Activated CD4-positive, alpha-beta T cell treated with anti-CD3 and anti-CD28 coated beads for 4 hours (primary cell): Measurements from ENCODE around the gene DHX9.

Experiments
- DNase-seq, 2 donors: peaks; one replicate each; pipeline ENCODE4 v3.0.0-alpha.2; 2020

Gene DHX9

GRCh38 chr1:182839209-182840066 is at the start of gene DHX9:
Gene DHX9, plus strand, starts transcription at chr1:182839347. Its CDS starts 3,220 bp downstream, at chr1:182842567.
- DNase-seq: peak; percentile 92 to 96

GRCh38 chr1:182791281-182792179 is 47.6 kb upstream of the DHX9 start:
- DNase-seq: no peak

GRCh38 chr1:182794091-182794490 is 45.1 kb upstream of the DHX9 start:
- DNase-seq: no peak

GRCh38 chr1:182794676-182795201 is 44.4 kb upstream of the DHX9 start:
- DNase-seq: no peak

DNA sequence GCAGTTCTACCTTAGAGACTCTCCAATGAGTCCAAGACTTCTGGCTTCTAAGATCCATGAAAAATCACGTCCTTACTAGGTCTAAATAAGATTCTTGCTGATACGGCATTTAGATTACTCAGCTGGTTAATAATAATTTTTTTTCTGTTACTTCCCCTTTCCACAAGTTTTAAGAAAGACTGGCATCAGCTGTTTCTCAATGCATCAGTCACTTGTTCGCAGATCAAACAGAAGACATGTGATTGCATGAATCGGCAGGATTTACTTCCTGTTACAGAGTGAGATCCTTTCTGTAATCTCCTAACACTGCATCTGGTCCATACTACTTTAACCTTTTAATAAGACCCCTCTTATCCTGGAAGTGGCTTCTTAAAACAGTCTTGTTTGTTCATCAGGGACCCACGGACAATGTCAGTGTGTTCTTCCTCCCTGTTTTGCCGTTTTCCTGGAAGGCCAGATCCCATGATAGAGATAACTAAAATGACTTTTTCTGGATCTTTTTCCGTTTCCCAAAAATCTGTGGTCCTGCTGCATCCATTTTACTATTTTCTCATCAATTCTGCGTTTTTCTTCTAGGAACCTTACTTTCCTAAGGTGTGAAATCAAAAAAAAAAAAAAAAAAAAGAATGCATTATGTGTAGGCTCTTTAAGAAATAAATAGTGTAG is 43.5 kb upstream of the DHX9 start:
- DNase-seq: no peak

- no peak for DNase-seq
Measured at GRCh38 chr1:182802006-182802803, 36.9 kb upstream of the DHX9 start.

DNA sequence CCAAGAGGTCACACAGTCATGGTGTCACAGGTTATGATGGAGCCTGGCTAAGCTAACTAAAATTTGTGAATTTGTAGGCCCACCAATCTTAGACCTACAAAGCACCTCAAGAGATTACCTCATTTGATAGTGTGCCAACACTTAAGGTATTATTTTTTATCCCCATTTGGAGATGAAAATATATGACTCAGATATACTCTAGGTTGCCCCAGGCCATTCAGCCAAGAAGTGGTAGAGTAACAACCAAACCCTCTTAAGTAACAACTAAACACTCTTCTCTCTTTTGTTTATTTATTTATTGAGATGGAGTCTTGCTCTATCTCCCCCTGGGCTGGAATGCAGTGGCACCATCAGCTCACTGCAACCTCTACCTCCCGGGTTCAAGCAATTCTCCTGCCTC is 35.3 kb upstream of the DHX9 start:
- DNase-seq: no peak

- no peak for DNase-seq
Measured at GRCh38 chr1:182806015-182806678, 33.0 kb upstream of the DHX9 start.

DNA sequence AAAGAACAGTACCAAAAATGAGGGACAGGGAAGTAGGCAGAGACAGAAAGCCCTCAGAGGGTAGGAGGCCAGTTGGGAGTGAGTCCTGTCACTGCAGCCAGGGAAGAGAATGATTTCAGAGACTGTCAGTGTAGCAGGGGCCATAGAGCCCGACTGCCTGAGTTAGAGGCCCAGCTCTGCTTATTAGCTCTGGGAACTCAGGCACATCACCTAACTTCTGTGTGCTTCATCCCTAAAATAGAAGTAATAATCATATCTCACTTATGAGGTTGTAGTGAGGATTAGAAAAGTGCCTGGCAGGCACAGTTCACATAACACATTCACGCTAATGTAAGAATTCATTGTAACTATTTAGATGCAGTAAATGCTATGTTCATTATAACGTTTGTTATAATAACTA is 31.2 kb upstream of the DHX9 start:
- no peak for DNase-seq

- DNase-seq: no peak
Measured at GRCh38 chr1:182809414-182809957, 29.7 kb upstream of the DHX9 start.

- no peak for DNase-seq
Measured at GRCh38 chr1:182811975-182812722, 27.0 kb upstream of the DHX9 start.

- no peak for DNase-seq
Measured at GRCh38 chr1:182816863-182817262, 22.3 kb upstream of the DHX9 start.

- no peak for DNase-seq
Measured at GRCh38 chr1:182817802-182818201, 21.3 kb upstream of the DHX9 start.

DNA sequence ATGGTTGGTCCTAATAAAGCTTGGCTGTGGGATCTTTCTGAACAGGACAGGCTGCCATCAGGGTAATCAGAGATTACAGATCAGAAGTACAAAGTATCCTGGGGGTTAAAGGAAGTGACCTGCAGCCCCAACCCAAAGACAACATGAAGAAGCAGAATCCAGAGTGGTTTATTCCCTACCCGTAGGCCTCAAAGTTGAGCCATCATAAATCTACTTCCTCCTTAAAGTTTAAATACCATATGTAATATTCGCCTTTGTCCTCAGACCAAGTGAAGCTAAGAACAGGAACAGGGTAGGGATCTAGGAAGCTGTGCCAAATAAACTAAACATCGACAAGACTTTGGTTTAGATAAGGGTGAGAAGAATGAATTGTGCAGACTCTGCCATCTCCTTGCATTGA is 15.9 kb upstream of the DHX9 start:
- DNase-seq: no peak

- no peak for DNase-seq
Measured at GRCh38 chr1:182826892-182827291, 12.3 kb upstream of the DHX9 start.

DNA sequence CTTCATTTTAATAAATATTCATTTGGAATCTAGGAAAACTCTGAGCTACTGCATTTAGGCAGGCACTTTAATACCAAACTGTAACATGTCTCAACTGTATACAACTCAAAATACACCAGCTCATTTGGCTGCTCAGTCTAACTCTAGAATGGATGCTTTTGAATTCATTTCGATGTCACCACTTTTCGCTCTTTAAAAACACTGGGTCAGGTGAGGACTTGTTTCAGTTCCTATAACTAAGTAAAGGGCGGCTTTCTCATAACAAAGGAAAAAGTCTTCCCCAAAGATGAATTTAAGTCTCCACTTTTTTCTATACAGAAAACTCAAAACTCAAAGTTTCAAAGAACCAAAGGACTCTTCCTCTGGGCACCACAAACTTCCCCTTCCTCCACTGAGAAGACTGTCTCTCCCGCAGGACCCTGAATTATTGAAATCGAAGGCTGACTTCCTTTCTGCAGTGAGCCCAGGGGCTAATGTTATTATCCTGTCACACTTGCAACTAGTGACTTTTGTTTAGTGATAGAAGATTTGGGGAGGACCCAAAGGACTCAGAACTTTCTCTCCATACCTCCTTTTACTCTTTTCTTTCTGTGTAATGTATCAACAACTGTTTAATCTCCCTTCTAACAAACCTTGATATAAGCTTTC is 9.7 kb upstream of the DHX9 start:
- no peak for DNase-seq

GRCh38 chr1:182833271-182833670 is 5.9 kb upstream of the DHX9 start:
- no peak for DNase-seq

DNA sequence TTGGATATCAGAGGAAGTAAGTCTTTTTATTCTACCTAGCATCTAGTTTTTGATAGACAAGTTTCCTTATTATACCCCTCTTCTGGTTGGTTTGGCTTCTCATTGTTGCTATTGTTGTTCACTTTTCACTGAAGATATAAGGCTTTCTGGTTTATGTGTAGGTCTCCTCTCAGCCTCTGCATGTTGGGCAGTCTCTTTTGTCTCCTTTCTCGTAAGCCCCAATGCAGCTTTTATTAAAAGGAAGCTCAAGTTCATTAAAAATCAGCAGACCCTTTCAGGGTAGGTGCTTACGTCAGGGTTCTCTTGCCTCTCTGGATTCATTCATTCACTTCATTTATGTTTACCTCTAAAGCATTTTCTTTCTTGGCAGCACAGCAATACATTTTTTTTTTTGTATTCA is 4.8 kb upstream of the DHX9 start:
- no peak for DNase-seq

DNA sequence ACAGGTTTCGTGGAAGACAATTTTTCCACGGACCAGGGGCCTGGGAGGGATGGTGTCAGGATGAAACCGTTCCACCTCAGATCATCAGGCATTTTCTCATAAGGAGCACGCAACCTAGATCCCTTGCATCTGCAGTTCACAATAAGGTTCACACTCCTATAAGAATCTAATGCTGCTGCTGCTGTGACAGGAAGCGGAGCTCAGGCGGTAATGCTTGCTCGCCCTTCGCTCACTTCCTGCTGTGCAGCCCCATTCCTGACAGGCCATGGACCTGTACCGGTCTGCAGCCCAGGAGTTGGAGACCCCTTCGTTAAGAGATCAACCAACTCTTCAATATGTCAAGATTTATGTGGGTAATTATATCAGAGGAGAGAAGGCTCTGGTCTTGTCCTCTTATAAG is 3.3 kb upstream of the DHX9 start:
- DNase-seq: no peak

DNA sequence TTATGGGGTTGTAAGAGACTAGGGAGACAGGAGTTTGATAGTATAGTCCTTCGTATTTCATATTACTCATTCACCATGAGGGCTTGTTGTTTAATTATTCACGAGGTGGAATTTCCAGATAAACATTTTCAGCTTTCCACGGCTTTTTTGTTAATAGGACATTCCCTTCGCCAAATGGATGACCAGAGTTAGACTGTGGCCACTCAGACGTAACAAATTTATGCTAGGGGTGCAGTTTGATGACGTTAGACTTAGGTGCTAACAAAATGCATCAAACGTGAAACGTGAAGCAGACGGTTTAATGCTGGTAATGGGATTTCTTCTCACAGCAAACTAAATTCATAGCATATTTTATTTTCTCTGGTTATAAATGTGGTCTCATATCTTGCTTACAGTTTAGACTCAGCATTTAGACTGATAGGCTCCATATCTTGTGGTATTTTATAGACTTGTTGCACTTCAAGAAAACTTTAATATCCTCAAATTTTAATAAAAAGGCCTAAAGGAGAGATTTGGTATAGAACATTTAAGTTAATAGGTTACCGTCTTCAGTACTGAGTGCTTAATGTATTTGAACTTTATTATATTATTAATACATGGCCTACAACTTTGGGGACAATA is 2.3 kb downstream of the DHX9 start:
- DNase-seq: no peak
